ENCODE results near the gene USP47. TPM values are rescaled to one million over a fixed set of nuclear protein-coding genes. Genes with fewer than 3 reads are reported as not detected.

Gene USP47
- total RNA-seq, 4 donors from 2014 or later, result 72.7 to 125 (median 86.6) TPM

- TF ChIP-seq CTCF (IDR thresholded peaks at IDR 0.05; ENCODE audit: low read depth), result no peak
Measured at GRCh38 chr11:12005061-12005460, 163.3 kb downstream of the USP47 start.

- TF ChIP-seq CTCF (IDR thresholded peaks at IDR 0.05; ENCODE audit: low read depth), result no peak
Measured at GRCh38 chr11:12005476-12005875, 163.7 kb downstream of the USP47 start.

- TF ChIP-seq CTCF (IDR thresholded peaks at IDR 0.05; ENCODE audit: low read depth), result no peak
Measured at GRCh38 chr11:12006552-12007229, 164.9 kb downstream of the USP47 start.

- TF ChIP-seq CTCF (IDR thresholded peaks at IDR 0.05; ENCODE audit: low read depth), result no peak
Measured at GRCh38 chr11:12007230-12007593, 165.4 kb downstream of the USP47 start.

GRCh38 chr11:12007769-12008737 is 166.3 kb downstream of the USP47 start, which contains the start of gene DKK3:
Gene DKK3, minus strand, starts transcription at chr11:12008626. Its CDS starts 44 bp downstream, at chr11:12008582.
- TF ChIP-seq CTCF (IDR thresholded peaks at IDR 0.05; ENCODE audit: low read depth), result no peak

Other genes starting within 250 kb of the USP47 start
- 10 to 100 TPM in 3 of 4 donors, 1 to 10 TPM in 1; 7.8 to 57.1 (median 17.8) TPM for gene GALNT18, start 220.0 kb upstream of the USP47 start, total RNA-seq
- gene DKK3, start 166.7 kb downstream of the USP47 start, total RNA-seq, result 10 to 100 TPM in 3 of 4 donors, 1 to 10 TPM in 1; 8.7 to 34.1 (median 20.4) TPM

Measured in subcutaneous adipose tissue (tissue), 4 donors.